Neural cell (in vitro differentiated cells): ENCODE results near the gene DNAJC19. TPM values are rescaled to one million over a fixed set of nuclear protein-coding genes. Genes with fewer than 3 reads are reported as not detected.

Experiments used
- H2AFZ ChIP-seq: fragments of 200-600, 300-800 bp; sonication (generic), shearing (Covaris generic); 2 replicates; pipeline ENCODE4 v1.6.0; 2014; ENCODE audit warnings: low read depth, mild to moderate bottlenecking, antibody characterized with exemption, low read length, moderate library complexity
- H3F3A ChIP-seq: fragments of 200-600 bp; shearing (Covaris generic); 2 replicates; pipeline ENCODE4 v1.6.1; 2016; ENCODE audit warnings: mild to moderate bottlenecking, moderate library complexity, mixed read lengths, antibody characterized with exemption, low read length; ENCODE audit not compliant: insufficient read depth, poor library complexity, severe bottlenecking
- H3K27ac ChIP-seq: fragments of 200-600, 300-800 bp; sonication (generic), shearing (Covaris generic); 2 replicates; pipeline ENCODE4 v1.5.1; 2014; ENCODE audit warnings: mild to moderate bottlenecking, low read length, moderate library complexity
- H3K27me3 ChIP-seq: fragments of 300-800, 200-600 bp; sonication (generic), shearing (Covaris generic); 2 replicates; pipeline ENCODE4 v1.6.0; 2014; ENCODE audit warnings: mild to moderate bottlenecking, low read depth, low read length, moderate library complexity; ENCODE audit not compliant: insufficient read depth
- H3K36me3 ChIP-seq: fragments of 300-800, 200-600 bp; sonication (generic), shearing (Covaris generic); 2 replicates; pipeline ENCODE4 v1.5.1; 2014; ENCODE audit warnings: mild to moderate bottlenecking, antibody characterized with exemption, low read length, moderate library complexity; ENCODE audit not compliant: insufficient read depth
- H3K4me2 ChIP-seq: fragments of 300-800, 200-600 bp; sonication (generic), shearing (Covaris generic); 2 replicates; pipeline ENCODE4 v1.6.0; 2014; ENCODE audit warnings: mild to moderate bottlenecking, low read length
- H3K4me3 ChIP-seq: fragments of 300-800, 200-600 bp; sonication (generic), shearing (Covaris generic); 2 replicates; pipeline ENCODE4 v1.5.1; 2014; ENCODE audit warnings: mild to moderate bottlenecking, low read length, moderate library complexity
- H3K79me2 ChIP-seq: fragments of 200-600 bp; shearing (Covaris generic); replicated peaks from 2 replicates; pipeline ENCODE4 v1.6.0; 2014; ENCODE audit warnings: mild to moderate bottlenecking, low read length, moderate library complexity; ENCODE audit not compliant: insufficient read depth
- H3K9ac ChIP-seq: fragments of 300-800, 200-600 bp; sonication (generic), shearing (Covaris generic); 2 replicates; pipeline ENCODE4 v1.6.1; 2016; ENCODE audit warnings: mild to moderate bottlenecking, low read length, mixed read lengths
- H3K9me2 ChIP-seq: fragments of 200-600 bp; shearing (Covaris generic); 2 replicates; pipeline ENCODE4 v1.6.1; 2016; ENCODE audit warnings: mild to moderate bottlenecking, low read length, mixed read lengths; ENCODE audit not compliant: insufficient read depth
- H3K9me3 ChIP-seq: fragments of 200-600, 300-800 bp; sonication (generic), shearing (Covaris generic); 2 replicates; pipeline ENCODE4 v1.6.1; 2016; ENCODE audit warnings: mild to moderate bottlenecking, mixed run types, low read length, moderate library complexity, mixed read lengths
- H4K20me1 ChIP-seq: fragments of 200-600 bp; shearing (Covaris generic); 2 replicates; pipeline ENCODE4 v1.6.1; 2016; ENCODE audit warnings: mild to moderate bottlenecking, mixed run types; ENCODE audit not compliant: insufficient read depth
- CTCF ChIP-seq: fragments of 450-650 bp; IDR thresholded peaks from 2 replicates; pipeline ENCODE4 v1.5.1; 2014; ENCODE audit warnings: antibody characterized with exemption, mild to moderate bottlenecking, moderate library complexity; ENCODE audit not compliant: poor library complexity, severe bottlenecking
- EP300 ChIP-seq: fragments of 450-650 bp; conservative IDR thresholded peaks from 2 replicates; pipeline ENCODE4 v1.6.1; 2014; ENCODE audit warnings: antibody characterized with exemption, mild to moderate bottlenecking, moderate library complexity; ENCODE audit not compliant: poor library complexity, severe bottlenecking
- EZH2 ChIP-seq: fragments of 200-600, 300-800 bp; shearing (Covaris generic), sonication (generic); IDR thresholded peaks from 2 replicates; pipeline ENCODE4 v1.6.1; 2014; ENCODE audit warnings: antibody characterized with exemption, low read length, borderline replicate concordance, mild to moderate bottlenecking; ENCODE audit not compliant: insufficient read depth, poor library complexity, severe bottlenecking
- MXI1 ChIP-seq: fragments of 450-650 bp; conservative IDR thresholded peaks from 2 replicates; pipeline ENCODE4 v1.6.1; 2014; ENCODE audit warnings: antibody characterized with exemption, mild to moderate bottlenecking; ENCODE audit not compliant: poor library complexity, severe bottlenecking
- POLR2AphosphoS5 ChIP-seq: IDR thresholded peaks from 2 replicates; pipeline ENCODE4 v1.6.1; 2012
- RAD21 ChIP-seq: fragments of 450-650 bp; conservative IDR thresholded peaks from 2 replicates; pipeline ENCODE4 v1.6.1; 2014; ENCODE audit warnings: antibody characterized with exemption, mild to moderate bottlenecking, moderate library complexity
- REST ChIP-seq: IDR thresholded peaks from 2 replicates; pipeline ENCODE4 v1.6.1; 2012; ENCODE audit warnings: borderline replicate concordance
- SMC3 ChIP-seq: fragments of 450-650 bp; conservative IDR thresholded peaks from 2 replicates; pipeline ENCODE4 v1.6.1; 2014; ENCODE audit warnings: antibody characterized with exemption, mild to moderate bottlenecking, moderate library complexity; ENCODE audit not compliant: poor library complexity
- TAF1 ChIP-seq: IDR thresholded peaks from 2 replicates; pipeline ENCODE4 v1.6.1; 2012; ENCODE audit warnings: low read depth
- polyA plus RNA-seq: library from polyadenylated mRNA; depleted of rRNA; stranded (reverse); fragments of >200 nt; gene quantifications from 2 replicates; pipeline ENCODE4 v1.2.3, GENCODE V29; 2014

Gene DNAJC19
- polyA plus RNA-seq, 1 donor from 2014 or later: 80.3 TPM

GRCh38 chr3:181025204-181025603, 35.7 kb upstream of the DNAJC19 start:
- Histone ChIP-seq H2AFZ (no peak overlapping the region), H3K9ac (no peak overlapping the region), H3K9me3 (no peaks in the 10 kb centered on the region), H3K27me3 (no peaks in the 10 kb centered on the region), H4K20me1 (no peaks in the 10 kb centered on the region), H3K36me3 (no peaks in the 10 kb centered on the region), H3K4me2 (no peak overlapping the region), H3K79me2 (no peaks in the 10 kb centered on the region), H3K9me2 (no peaks in the 10 kb centered on the region), H3K4me3 (no peak overlapping the region), H3K27ac (no peak overlapping the region), H3F3A (no peaks in the 10 kb centered on the region)
- TF ChIP-seq RAD21 (no peak), EZH2 (no peak), CTCF (no peak), TAF1 (no peak)

GRCh38 chr3:181017690-181018089, 28.2 kb upstream of the DNAJC19 start:
- Histone ChIP-seq H3K9me2 (no peaks in the 10 kb centered on the region), H3K9ac (no peak overlapping the region), H3K4me2 (no peak overlapping the region), H3K4me3 (no peak overlapping the region), H3K27ac (no peak overlapping the region), H3K79me2 (no peaks in the 10 kb centered on the region), H2AFZ (no peak overlapping the region), H3F3A (no peaks in the 10 kb centered on the region), H3K27me3 (no peaks in the 10 kb centered on the region), H3K36me3 (no peaks in the 10 kb centered on the region), H3K9me3 (no peaks in the 10 kb centered on the region), H4K20me1 (no peaks in the 10 kb centered on the region)
- no peak for TF ChIP-seq CTCF
- no peak for TF ChIP-seq EZH2
- TF ChIP-seq REST: no peak
- no peak for TF ChIP-seq RAD21
- TF ChIP-seq SMC3: no peak
- no peak for TF ChIP-seq TAF1
- no peak for TF ChIP-seq POLR2AphosphoS5
- no peak for TF ChIP-seq EP300
- no peak for TF ChIP-seq MXI1
